Measurements from ENCODE around the gene ACOX2. TPM values are rescaled to one million over a fixed set of nuclear protein-coding genes. Genes with fewer than 3 reads are reported as not detected.

ACOX2 gene
- total RNA-seq, 2 donors from 2014 or later, result 20.8 to 22.2 TPM

DNA sequence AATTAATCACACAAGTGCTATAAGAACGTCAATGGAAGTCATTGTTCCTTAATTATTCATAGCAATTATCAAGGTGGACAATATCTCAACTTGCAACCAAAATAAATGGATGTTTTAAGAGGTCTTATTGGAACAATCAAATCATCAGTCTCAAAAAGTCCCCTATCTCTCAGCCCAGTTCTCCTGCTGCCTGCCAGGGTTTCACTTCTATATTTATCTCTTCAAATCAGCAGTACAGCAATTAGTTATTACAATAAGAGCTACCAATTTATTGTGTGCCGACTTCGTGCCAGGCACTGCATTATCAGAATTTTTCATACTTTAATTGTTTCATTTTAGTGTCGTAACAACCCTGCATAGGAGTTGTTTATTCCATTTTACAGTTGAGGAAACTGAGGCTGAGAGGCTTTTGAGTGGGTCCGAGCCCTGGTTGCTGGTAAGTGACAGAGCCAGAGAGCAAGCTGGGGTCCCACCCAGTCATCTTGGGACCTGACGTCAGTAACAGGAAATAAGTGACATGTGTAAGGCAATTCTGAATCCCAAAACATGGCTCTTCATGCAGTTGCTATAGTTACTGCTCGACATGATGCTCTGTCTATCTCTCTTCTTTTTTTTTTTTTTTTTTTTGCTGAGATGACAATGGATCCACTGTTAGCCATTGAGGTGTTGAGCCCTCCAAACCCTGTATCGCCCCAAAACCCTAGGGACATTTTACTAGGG, 53.9 kb downstream of the ACOX2 start:
- Histone ChIP-seq H3K36me3 (no peaks in the 10 kb centered on the region), H3K4me1 (ENCODE audit: control insufficient read depth in 1 of 2, low read depth in 2 of 2) (peaks cover 7 to 8% of the 10 kb centered on the region in 2 donors), H3K4me3 (no peak overlapping the region), H3K27ac (no peak overlapping the region), H3K27me3 (replicated peaks; ENCODE audit: insufficient read depth) (no peaks in the 10 kb centered on the region), H3K9me3 (peaks cover 4% of the 10 kb centered on the region)
- no peak for ATAC-seq (ENCODE audit: insufficient number of reproducible peaks, low FRiP score, low read depth)
- no peak for DNase-seq (ENCODE audit: low spot score)
- TF ChIP-seq, protein P1, sequence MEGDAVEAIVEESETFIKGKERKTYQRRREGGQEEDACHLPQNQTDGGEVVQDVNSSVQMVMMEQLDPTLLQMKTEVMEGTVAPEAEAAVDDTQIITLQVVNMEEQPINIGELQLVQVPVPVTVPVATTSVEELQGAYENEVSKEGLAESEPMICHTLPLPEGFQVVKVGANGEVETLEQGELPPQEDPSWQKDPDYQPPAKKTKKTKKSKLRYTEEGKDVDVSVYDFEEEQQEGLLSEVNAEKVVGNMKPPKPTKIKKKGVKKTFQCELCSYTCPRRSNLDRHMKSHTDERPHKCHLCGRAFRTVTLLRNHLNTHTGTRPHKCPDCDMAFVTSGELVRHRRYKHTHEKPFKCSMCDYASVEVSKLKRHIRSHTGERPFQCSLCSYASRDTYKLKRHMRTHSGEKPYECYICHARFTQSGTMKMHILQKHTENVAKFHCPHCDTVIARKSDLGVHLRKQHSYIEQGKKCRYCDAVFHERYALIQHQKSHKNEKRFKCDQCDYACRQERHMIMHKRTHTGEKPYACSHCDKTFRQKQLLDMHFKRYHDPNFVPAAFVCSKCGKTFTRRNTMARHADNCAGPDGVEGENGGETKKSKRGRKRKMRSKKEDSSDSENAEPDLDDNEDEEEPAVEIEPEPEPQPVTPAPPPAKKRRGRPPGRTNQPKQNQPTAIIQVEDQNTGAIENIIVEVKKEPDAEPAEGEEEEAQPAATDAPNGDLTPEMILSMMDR (IDR thresholded peaks at IDR 0.05), result no peak

DNA sequence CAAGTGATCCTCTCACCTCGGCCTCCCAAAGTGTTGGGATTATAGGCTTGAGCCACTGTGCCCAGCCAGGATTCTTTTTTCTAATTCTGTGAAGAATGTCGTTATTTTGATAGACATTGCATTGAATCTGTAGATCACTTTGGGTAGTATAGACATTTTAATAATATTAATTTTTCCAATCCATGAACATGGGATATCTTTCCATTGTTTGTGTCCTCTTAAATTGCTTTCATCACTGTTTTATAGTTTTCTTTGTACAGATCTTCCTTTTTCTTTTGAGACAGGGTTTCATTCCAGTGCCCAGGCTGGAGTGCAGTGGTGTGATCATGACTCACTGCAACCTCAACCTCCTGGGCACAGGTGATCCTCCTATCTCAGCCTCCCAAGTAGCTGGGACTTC, 56.7 kb downstream of the ACOX2 start:
- no peaks in the 10 kb centered on the region for H3K4me1 ChIP-seq (ENCODE audit: control insufficient read depth in 1 of 2, low read depth in 2 of 2)
- H3K27ac ChIP-seq, result no peak overlapping the region
- no peak overlapping the region for H3K4me3 ChIP-seq
- TF ChIP-seq, protein P1 (IDR thresholded peaks at IDR 0.05), result no peak
- no peak for ATAC-seq (ENCODE audit: insufficient number of reproducible peaks, low FRiP score, low read depth)
- H3K9me3 ChIP-seq, result peaks cover 4% of the 10 kb centered on the region
- DNase-seq (ENCODE audit: low spot score), result no peak
- no peaks in the 10 kb centered on the region for H3K36me3 ChIP-seq
- H3K27me3 ChIP-seq (replicated peaks; ENCODE audit: insufficient read depth), result no peaks in the 10 kb centered on the region

DNA sequence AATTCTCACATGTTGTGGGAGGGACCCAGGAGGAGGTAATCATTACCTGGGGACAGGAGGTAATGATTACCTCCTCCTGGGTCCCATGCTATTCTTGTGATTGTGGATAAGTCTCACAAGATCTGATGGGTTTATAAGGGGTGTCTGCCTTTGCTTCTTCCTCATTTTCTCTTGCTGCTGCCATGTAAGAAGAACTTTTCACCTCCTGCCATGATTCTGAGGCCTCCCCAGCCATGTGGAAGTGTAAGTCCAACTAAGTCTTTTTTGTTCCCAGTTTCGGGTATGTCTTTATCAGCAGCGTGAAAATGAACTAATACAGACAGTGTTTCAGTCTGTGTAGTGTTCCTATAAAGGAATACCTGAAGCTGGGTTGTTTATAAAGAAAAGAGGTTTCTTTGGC, 58.2 kb downstream of the ACOX2 start:
- Histone ChIP-seq H3K4me1 (ENCODE audit: control insufficient read depth in 1 of 2, low read depth in 2 of 2) (no peaks in the 10 kb centered on the region), H3K36me3 (no peaks in the 10 kb centered on the region), H3K9me3 (peaks cover 4% of the 10 kb centered on the region), H3K4me3 (no peak overlapping the region), H3K27ac (no peak overlapping the region), H3K27me3 (replicated peaks; ENCODE audit: insufficient read depth) (no peaks in the 10 kb centered on the region)
- DNase-seq (ENCODE audit: low spot score) (no peak), ATAC-seq (ENCODE audit: insufficient number of reproducible peaks, low FRiP score, low read depth) (no peak)
- TF ChIP-seq, protein P1 (IDR thresholded peaks at IDR 0.05), result no peak

DNA sequence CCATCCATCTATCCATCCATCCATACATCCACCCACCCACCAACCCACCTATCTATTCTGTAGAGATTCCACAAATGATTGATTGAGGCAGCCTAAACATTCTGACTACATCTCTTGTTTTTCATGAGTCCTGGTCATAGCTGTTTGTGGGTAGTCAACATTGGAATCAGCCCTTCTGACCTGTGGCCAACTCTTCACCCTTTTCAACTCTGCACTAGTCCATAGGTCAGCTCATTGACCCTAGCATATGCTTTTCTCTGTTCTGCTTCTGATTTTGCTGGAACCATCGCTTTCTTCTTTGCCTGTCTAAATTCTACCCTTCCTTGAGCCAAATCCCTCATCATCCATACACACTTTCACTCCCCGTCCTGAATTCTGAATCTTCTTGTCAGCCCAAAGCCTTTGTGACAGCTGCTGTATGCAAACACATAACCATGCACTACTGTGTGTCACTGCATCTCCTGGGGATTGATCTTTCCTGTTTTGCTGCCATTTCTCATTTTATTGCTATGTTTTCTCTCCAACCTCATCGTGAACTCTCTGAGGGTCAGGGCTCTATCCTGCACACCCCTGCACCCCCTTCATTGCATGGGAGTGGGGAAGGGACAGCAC, 61.9 kb downstream of the ACOX2 start:
- DNase-seq (ENCODE audit: low spot score), result no peak
- H3K4me3 ChIP-seq, result no peak overlapping the region
- H3K27ac ChIP-seq, result no peak overlapping the region
- no peak for ATAC-seq (ENCODE audit: insufficient number of reproducible peaks, low FRiP score, low read depth)
- TF ChIP-seq, protein P1 (IDR thresholded peaks at IDR 0.05), result no peak
- no peaks in the 10 kb centered on the region for H3K9me3 ChIP-seq
- H3K4me1 ChIP-seq (ENCODE audit: control insufficient read depth in 1 of 2, low read depth in 2 of 2), result peaks cover 0 to 3% of the 10 kb centered on the region in 2 donors
- no peaks in the 10 kb centered on the region for H3K27me3 ChIP-seq (replicated peaks; ENCODE audit: insufficient read depth)
- H3K36me3 ChIP-seq, result no peaks in the 10 kb centered on the region

DNA sequence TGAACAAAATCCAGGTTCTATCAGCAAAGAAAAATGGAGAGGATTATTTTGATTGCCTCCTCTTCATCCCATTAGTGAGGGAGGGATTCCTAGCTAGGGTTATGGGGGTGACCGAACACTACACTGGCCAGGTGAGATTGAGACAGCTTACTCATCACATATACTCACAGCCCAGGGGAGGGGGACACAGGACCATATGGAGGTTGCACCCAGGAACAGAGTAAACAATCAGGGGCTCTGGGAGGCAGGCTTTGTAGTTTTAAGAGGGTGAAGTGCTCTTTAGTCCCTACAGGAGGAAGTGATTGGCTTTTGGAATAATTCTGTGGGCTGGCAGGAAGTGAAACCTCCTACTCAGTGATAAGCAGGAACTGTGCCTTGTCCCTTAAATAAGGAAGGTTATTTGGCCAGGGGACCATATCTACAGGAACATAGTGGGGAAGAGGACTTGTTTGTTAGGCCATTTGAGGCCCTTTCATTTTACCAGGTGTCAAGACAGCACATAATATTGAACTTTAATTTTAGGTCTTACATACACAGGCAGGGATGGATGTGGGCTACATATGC, 62.6 kb downstream of the ACOX2 start:
- no peak overlapping the region for H3K27ac ChIP-seq
- ATAC-seq (ENCODE audit: insufficient number of reproducible peaks, low FRiP score, low read depth) (no peak), DNase-seq (ENCODE audit: low spot score) (no peak)
- H3K36me3 ChIP-seq, result no peaks in the 10 kb centered on the region
- no peaks in the 10 kb centered on the region for H3K27me3 ChIP-seq (replicated peaks; ENCODE audit: insufficient read depth)
- H3K9me3 ChIP-seq, result no peaks in the 10 kb centered on the region
- peaks cover 0 to 3% of the 10 kb centered on the region in 2 donors for H3K4me1 ChIP-seq (ENCODE audit: control insufficient read depth in 1 of 2, low read depth in 2 of 2)
- no peak overlapping the region for H3K4me3 ChIP-seq
- TF ChIP-seq, protein P1 (IDR thresholded peaks at IDR 0.05), result no peak
